OCI-LY1 (cell line): ENCODE measurements around the gene PIK3R1.

Source experiments
- CTCF ChIP-seq: fragments of 200-600 bp; sonication (generic), shearing (Covaris generic); IDR thresholded peaks from 2 replicates; pipeline ENCODE4 v1.5.1; 2017; ENCODE audit warnings: mild to moderate bottlenecking, antibody characterized with exemption, low read length, moderate library complexity, mixed read lengths
- EZH2 ChIP-seq: fragments of 200-600 bp; sonication (generic), shearing (Covaris generic); IDR thresholded peaks from 2 replicates; pipeline ENCODE4 v1.8.0; 2017; ENCODE audit warnings: borderline replicate concordance, mixed run types, mild to moderate bottlenecking, antibody characterized with exemption, low read length, moderate library complexity, mixed read lengths

- TF ChIP-seq CTCF (no peak), EZH2 (no peak)
Observed at GRCh38 chr5:68268852-68269130, 53.2 kb downstream of the PIK3R1 start.
